AG04450 (cell line): ENCODE data around the gene FKBP6. TPM values are rescaled to one million over a fixed set of nuclear protein-coding genes. Genes with fewer than 3 reads are reported as not detected.
"Not testable (repeated sequence)": the region's sequence is repeated elsewhere in the genome, so short reads cannot be mapped to it uniquely, and the experiment has no call there.

ENCODE experiments used
- CTCF ChIA-PET: fragments of 300-600, 350-600 bp; formaldehyde crosslinking; extraction: SDS; loops from one replicate; lab custom pipeline; 2022; ENCODE audit warnings: antibody characterized with exemption, inconsistent platforms; lab: Charles Lee
- POLR2A ChIA-PET: fragments of 350-600 bp; formaldehyde crosslinking; extraction: SDS; loops from one replicate; lab custom pipeline; 2021; ENCODE audit warnings: antibody characterized with exemption, inconsistent platforms; lab: Yijun Ruan, JAX
- DNase-seq: peaks from one replicate; pipeline ENCODE4 v3.0.0-alpha.2; 2011; ENCODE audit warnings: low read depth, low spot score
- H3K27ac ChIP-seq: one replicate; pipeline ENCODE4 v1.5.1; 2012; ENCODE audit warnings: low read depth, low read length, control low read depth
- H3K27me3 ChIP-seq: one replicate; pipeline ENCODE4 v1.6.0; 2012; ENCODE audit warnings: low read length; ENCODE audit not compliant: control insufficient read depth, insufficient read depth
- H3K4me3 ChIP-seq: 2 replicates; pipeline ENCODE4 v1.5.1; 2011; ENCODE audit warnings: mild to moderate bottlenecking, low read depth, low read length, control low read depth
- H3K9me3 ChIP-seq: 2 replicates; pipeline ENCODE4 v1.5.1; 2012; ENCODE audit warnings: low read length; ENCODE audit not compliant: control insufficient read depth, insufficient read depth
- CTCF ChIP-seq: IDR thresholded peaks from 2 replicates; pipeline ENCODE4 v1.5.1; 2011; ENCODE audit warnings: low read depth, low read length, control low read depth, inconsistent platforms
- polyA plus RNA-seq: library from polyadenylated mRNA; depleted of rRNA; stranded (reverse); fragments of >200 nt; gene quantifications from 2 replicates; pipeline ENCODE4 v1.2.3, GENCODE V29; 2011

The FKBP6 gene
- polyA plus RNA-seq, 1 experiment, result not detected

- Histone ChIP-seq H3K27ac (no peak overlapping the region), H3K27me3 (peaks cover 25% of the 10 kb centered on the region), H3K9me3 (peaks cover 6% of the 10 kb centered on the region; the same call in 1 of the 2 replicates), H3K4me3 (no peak overlapping the region)
- no peak for TF ChIP-seq CTCF
- ChIA-PET POLR2A (no interaction called here), CTCF (no interaction called here)
- no peak for DNase-seq
Observed at GRCh38 chr7:73359746-73360375, 31.9 kb downstream of the FKBP6 start.

- H3K27ac ChIP-seq, CTCF ChIA-PET, H3K4me3 ChIP-seq, POLR2A ChIA-PET, H3K9me3 ChIP-seq, DNase-seq: not testable (repeated sequence)
- peaks cover 25% of the 10 kb centered on the region for H3K27me3 ChIP-seq
Observed at GRCh38 chr7:73360590-73360989, 32.6 kb downstream of the FKBP6 start.

GRCh38 chr7:73363225-73364005 lies 35.5 kb downstream of the FKBP6 start:
- POLR2A ChIA-PET, result no interaction called here
- H3K27me3 ChIP-seq, result peaks cover 28% of the 10 kb centered on the region
- no peak overlapping the region for H3K4me3 ChIP-seq
- no peak for DNase-seq
- H3K9me3 ChIP-seq, result peaks cover 6% of the 10 kb centered on the region; the same call in 1 of the 2 replicates
- TF ChIP-seq CTCF, result no peak
- CTCF ChIA-PET, result no interaction called here
- H3K27ac ChIP-seq, result no peak overlapping the region

- Histone ChIP-seq H3K27me3 (peaks cover 28% of the 10 kb centered on the region), H3K27ac (no peak overlapping the region), H3K9me3 (peaks cover 6% of the 10 kb centered on the region; the same call in 1 of the 2 replicates), H3K4me3 (no peak overlapping the region)
- DNase-seq, result no peak
- CTCF ChIA-PET, result no interaction called here
- POLR2A ChIA-PET, result no interaction called here
- TF ChIP-seq CTCF, result no peak
Observed at GRCh38 chr7:73364006-73364728, 36.2 kb downstream of the FKBP6 start.

GRCh38 chr7:73366127-73366526 lies 38.2 kb downstream of the FKBP6 start:
- TF ChIP-seq CTCF, result no peak
- Histone ChIP-seq H3K9me3 (no peaks in the 10 kb centered on the region; the same call in 1 of the 2 replicates), H3K27ac (no peak overlapping the region), H3K27me3 (peaks cover 24% of the 10 kb centered on the region), H3K4me3 (no peak overlapping the region)
- ChIA-PET POLR2A (no interaction called here), CTCF (no interaction called here)
- DNase-seq, result no peak
